Frontal cortex (tissue), 4 donors: Measurements from ENCODE around the gene SLC22A25. TPM values are rescaled to one million over a fixed set of nuclear protein-coding genes. Genes with fewer than 3 reads are reported as not detected.
"Not testable (repeated sequence)": the region's sequence is repeated elsewhere in the genome, so short reads cannot be mapped to it uniquely, and the experiment has no call there.

Source experiments
- DNase-seq, 2 donors: peaks; one replicate each; pipeline ENCODE4 v3.0.0; 2012; ENCODE audit warnings: low spot score in 2 of 2
- FAIRE-seq: peaks from 2 replicates; lab custom pipeline; 2012; peaks lifted over from hg19 to GRCh38; lab: Jason Lieb, UNC
- total RNA-seq: library from RNA; depleted of rRNA; stranded (reverse); fragments of >200 nt; gene quantifications from one replicate; pipeline ENCODE4 v1.2.3, GENCODE V29; 2014
- donor health status: control.
- donor health status: control.
- donor health status: control.

SLC22A25 gene
- total RNA-seq, 1 donor from 2014 or later: not detected

GRCh38 chr11:63235471-63236461 lies 7.6 kb downstream of the SLC22A25 start:
- not testable (repeated sequence) for DNase-seq, FAIRE-seq

GRCh38 chr11:63229815-63230214 lies 13.6 kb downstream of the SLC22A25 start:
- FAIRE-seq (no peak), DNase-seq (no peak)

DNA sequence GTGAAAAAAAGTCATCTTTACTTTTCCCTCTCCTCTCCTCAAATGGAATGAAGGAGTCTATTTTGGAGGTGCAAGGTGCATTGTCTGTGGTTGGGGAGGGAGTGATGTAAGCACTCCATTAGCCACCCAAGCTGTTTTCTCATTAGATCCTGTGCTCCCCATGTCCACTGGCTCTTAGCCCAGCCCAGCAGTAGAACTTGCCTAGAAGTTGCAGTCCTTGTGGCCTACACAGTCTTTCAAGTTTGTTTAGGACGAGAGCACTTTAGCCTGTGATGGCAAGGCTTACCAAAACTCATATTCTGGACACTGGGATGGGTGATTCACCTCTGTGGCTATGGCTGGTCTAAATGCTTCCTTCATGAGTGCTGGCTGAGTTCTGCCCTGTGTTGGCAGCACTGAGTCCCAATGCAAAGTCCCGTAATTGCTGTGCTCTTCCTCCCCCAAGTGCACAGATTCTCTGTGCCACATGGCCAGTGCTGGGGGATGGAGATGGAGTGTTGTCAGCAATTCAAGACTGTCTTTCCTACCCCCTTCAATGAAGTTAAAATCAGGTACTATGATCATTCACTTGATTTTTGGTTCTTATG lies 15.8 kb downstream of the SLC22A25 start:
- FAIRE-seq (no peak), DNase-seq (no peak)

DNA sequence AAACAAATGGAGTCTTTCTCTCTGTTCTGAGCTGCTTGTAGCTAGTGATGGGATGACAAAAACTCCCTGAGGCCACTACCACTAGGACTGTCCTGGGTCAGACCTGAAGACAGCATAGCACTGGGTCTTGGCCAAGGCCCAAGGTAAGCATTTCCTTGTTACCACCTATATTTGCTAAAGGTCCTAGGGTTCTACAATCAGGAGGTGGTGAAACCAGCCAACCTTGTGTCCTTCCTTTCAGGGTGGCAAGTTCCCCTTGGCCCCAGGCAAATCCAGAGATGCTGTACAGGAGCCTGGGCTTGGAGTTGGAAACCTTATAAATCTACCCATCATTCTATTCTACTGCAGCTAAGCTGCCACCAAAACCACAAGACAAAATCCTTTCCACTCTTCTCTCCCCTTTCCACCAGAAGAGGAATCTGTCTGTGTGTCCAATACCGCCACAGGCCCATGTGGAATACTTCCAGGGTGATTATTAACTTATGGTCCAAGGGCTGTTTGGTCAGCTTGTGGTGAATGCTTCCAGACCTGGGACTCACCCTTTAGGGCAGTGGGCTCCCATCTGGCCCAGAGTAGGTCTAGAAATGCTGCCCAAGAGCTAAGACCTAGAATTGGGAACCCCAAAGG lies 16.8 kb downstream of the SLC22A25 start:
- DNase-seq: no peak
- FAIRE-seq: no peak

DNA sequence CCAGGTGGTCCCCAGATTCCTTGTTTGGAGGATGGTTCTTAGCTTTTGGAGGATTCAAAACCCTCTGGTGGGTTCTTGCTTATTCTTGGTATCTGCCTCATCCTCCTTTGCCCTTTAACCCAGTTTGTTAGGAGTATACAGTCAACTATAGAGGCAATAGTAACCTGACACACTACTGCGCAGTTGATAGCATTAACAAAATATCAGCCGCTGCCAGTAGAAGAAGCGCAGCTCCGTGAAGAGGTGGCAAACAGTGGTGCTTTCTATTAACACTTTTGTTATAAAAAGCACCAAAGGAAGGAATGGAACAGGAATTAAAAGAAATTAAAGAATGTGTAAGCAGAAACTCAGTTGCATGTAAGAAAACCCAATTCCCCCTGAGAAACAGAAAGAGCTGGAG lies 29.3 kb downstream of the SLC22A25 start:
- no peak for FAIRE-seq
- DNase-seq: no peak

- DNase-seq (no peak), FAIRE-seq (no peak)
Measured at GRCh38 chr11:63212742-63213141, 30.7 kb downstream of the SLC22A25 start.

- DNase-seq: no peak
- FAIRE-seq: no peak
Measured at GRCh38 chr11:63210111-63210510, 33.3 kb downstream of the SLC22A25 start.

Other genes starting within 250 kb of the SLC22A25 start
- 1.2 TPM for gene SLC22A8, start 227.8 kb downstream of the SLC22A25 start, total RNA-seq
- gene SLC22A24, start 99.4 kb downstream of the SLC22A25 start, total RNA-seq: not detected
- not detected for gene SLC22A9, start 126.2 kb upstream of the SLC22A25 start, total RNA-seq
- 2.4 TPM for gene PLAAT5, start 247.6 kb upstream of the SLC22A25 start, total RNA-seq